Measurements from ENCODE around the gene TMEM209.
"Not testable (repeated sequence)": the region's sequence is repeated elsewhere in the genome, so short reads cannot be mapped to it uniquely, and the experiment has no call there.

TMEM209 gene

GRCh38 chr7:130157700-130158099 is 47.5 kb downstream of the TMEM209 start:
- no peak for DNase-seq

DNA sequence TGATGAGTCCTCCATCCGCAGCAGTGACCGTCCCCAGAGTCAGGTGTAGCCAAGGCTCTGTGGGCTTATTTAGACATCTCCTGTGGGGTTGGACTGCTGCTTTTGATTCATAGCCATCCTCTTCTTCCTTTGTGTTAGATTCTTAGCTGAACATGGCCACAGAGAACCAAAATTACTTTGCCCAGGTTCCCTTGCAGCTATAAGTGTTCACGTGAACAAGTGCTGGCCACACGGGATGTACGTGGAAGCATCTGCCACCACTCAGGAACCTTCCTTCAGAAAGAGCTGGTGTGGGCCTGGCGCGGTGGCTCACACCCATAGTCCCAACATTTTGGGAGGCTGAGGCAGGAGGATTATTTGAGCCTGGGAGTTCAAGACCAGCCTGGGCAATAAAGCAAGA is 49.1 kb downstream of the TMEM209 start:
- no peak for DNase-seq

- peak; percentile 95 for DNase-seq
These were observed 50.5 kb downstream of the TMEM209 start for GRCh38 chr7:130154501-130155317.

- peak; percentile 73 for DNase-seq
These were observed 51.1 kb downstream of the TMEM209 start for GRCh38 chr7:130154131-130154500.

DNA sequence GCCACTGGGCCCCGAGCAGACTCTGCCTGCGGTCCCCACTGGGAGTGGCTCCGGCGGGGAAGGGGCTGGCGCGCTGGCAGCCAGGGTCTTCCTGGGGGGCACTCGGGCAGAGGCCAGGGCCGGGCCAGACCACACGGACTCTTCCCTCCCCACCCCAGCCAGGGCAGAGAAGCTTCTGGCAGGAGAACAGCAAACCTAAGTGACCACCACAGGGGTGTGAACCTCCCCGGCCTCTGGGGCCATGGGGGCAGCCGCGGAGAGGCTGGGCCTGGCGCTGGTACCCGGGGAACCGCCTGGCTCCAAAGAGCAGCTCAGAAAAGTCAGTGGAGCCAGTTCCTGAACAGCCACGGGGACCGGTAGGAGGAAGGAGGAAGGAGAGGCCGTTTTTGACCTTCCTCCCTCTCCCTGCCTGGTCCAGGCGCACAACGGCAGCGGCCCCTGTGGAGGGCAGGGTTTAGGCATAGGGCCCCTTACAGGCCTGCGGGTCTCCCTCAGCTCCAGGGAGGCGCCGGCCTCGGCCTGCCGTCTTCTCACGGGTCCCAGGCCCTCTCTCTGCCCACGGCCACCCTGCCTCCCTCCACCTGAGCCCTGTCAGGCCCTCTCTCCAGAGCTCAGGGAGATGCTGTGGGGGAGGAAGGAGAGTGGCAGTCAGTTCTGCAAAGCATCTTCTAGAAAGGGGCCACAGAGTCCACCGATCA is 51.8 kb downstream of the TMEM209 start:
- DNase-seq = no peak

- no peak for DNase-seq
These were observed 52.6 kb downstream of the TMEM209 start for GRCh38 chr7:130152493-130153210.

- DNase-seq = no peak
These were observed 53.4 kb downstream of the TMEM209 start for GRCh38 chr7:130151591-130152492.

DNA sequence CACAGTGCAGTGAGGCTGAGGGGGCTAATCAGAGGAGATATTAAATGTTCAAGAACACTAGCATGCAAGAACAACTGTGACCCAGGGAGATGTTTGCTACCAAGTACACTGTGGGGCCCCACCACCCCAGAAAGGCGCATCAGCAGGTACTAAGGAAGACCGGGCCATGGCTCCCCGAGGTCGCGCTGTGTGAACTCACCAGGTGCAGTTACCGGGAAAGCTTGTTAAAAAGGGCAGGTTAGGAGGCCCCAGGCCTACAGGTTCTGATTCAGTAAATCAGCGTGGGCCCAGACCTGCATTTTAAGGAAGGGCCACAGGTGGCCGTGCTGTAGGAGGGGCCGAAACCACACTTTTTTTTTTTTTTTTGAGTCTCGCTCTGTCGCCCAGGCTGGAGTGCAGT is 54.6 kb downstream of the TMEM209 start:
- DNase-seq = no peak

DNA sequence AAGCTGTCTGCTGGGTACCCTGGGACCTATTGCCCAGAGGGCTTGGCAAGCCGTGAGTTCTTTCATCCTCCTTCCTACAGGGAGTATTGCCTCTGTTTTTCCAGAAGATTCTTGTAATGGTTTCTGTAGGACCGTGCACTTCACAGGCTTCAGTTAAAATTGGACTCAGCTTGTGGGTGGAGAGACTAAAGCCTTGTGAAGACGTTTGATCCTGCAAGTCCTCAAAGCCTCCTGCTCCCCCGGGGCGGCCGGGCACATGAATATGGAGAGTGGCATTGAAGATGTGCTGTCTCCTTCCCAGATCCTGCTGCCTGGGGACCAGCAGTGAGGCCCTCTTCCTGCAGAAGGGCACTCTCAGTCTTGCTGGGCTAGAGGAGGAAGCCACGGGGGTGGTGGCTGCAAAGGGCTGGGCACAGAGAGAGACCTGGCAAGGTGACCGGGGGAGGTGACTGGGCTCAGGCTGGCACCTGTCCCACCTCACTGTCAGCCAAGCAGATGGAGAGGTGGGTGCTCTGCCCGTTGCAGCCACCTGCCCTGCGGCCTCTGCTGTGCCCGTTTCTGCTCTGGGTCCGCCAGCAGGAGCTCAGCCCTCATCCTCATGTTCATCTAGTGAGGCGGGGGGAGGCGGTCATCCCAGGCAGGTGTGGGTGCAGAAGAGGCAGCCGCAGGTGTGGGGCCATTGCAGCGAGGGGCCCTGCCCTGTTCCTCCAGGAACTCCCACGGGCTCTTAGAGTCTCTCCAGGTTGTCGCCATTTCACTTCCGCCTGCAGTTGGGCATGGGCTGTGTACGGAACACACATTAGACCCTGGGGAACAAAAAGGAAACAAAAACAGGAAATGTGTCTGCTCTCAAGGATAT is 55.7 kb downstream of the TMEM209 start:
- DNase-seq = peak; percentile 76

DNA sequence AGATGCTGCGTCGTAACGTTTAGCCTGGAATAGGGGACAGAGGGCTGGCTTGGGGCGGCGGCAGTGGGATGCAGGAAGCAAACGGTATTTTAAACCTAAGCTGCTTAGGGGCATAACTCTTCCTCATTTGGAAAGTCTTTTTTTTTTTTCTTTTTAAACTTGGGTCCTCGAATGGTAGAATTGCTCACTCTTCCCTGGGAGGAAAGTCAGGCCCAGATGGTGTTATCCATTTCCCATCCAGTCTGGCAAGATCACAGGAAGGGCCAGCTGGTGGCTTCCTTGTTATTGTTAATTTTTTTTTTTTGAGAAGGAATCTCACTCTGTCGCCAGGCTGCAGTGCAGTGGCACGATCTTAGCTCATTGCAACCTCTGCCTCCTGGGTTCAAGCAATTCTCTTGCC is 56.6 kb downstream of the TMEM209 start:
- DNase-seq = peak; percentile 96

GRCh38 chr7:130147710-130148325 is 57.4 kb downstream of the TMEM209 start:
- DNase-seq = peak; percentile 76

GRCh38 chr7:130146693-130147405 is 58.4 kb downstream of the TMEM209 start:
- DNase-seq = no peak

- not testable (repeated sequence) for DNase-seq
These were observed 59.1 kb downstream of the TMEM209 start for GRCh38 chr7:130146142-130146541.

DNA sequence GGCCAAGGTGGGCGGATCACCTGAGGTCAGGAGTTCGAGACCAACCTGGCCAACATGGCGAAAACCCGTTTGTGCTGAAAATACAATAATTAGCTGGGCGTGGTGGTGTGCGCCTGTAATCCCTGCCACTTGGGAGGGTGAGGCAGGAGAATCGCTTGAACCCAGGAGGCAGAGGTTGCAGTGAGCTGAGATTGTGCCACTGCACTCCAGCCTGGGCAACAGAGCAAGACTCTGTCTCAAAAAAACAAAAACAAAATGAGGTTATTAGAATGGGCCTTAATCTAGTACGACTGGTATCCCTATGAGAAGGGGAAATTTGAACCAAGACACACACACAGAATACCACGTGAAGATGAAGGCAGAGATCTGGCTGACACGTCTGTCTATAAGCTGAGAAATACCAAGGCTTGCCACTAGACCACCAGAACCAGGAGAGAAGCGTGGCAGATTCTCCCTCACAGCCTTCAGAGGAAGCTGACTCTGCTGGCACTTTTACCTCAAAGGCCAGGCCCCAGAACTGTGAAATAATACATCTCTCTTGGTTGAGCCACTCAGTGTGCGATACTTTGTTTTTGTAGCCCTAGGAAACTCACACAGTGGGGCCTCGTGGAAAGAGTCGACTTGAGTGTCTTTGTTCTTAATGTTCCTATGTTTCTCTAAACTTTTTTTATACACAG is 59.6 kb downstream of the TMEM209 start:
- no peak for DNase-seq

GRCh38 chr7:130144312-130145171 is 60.7 kb downstream of the TMEM209 start:
- DNase-seq = peak; percentile 72

DNA sequence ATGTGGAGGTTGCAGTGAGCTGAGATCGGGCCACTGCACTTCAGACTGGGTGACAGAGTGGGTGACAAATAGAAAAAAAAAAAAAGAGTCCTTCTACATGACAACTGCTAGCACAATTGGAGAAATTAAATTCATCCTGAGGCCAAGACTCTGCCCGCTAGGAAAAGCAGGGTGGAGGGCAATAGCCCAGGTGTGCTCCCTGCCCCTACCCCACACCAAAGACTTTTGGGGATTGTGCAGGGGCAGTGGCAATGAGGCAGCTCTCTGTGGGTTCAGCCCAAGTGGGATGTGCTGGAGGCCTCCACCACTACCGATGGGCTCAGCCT is 61.3 kb downstream of the TMEM209 start:
- no peak for DNase-seq

GRCh38 chr7:130143334-130143732 is 61.9 kb downstream of the TMEM209 start:
- DNase-seq = no peak

DNA sequence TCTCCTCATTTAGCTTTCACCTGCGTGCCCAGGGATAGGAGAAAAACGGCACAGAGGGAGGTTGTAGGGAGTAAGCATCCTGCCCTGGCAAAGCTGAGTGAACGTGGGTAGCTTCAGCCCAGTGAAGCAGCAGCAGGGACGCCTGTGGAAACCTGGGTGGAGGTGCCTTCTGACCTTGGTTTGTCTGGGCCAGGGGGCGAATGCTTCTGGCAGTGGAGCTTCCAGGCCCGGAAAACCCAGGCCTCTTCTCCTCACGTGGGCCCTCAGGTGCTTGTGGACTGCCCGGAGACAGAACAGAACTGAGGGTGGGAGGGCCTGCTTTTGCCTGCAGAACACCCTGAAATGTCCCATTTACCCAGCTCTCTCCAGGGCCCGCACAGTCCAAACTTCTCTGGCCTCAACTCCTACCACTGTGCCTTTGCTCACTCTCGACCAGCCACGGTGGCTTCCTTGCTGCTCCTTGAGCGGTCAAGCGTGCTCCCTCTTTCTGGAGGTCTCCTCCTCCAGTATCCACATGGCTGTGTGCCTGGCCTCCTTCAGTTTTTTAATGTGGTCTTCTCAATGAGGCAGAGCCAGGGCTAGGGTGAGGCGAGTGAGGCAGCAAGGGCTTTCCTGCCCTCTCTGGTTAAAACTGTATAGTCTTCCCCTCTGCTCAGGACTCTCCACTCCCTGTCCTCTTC is 62.4 kb downstream of the TMEM209 start:
- DNase-seq = no peak
